K562 (cell line): ENCODE results near the gene PSMD2. TPM values are rescaled to one million over a fixed set of nuclear protein-coding genes. Genes with fewer than 3 reads are reported as not detected.

Experiments
- ATAC-seq: fragments of 200-7000 bp; cut with Tn5 transposase; 3 replicates; pipeline ENCODE4 v1.9.1; 2020; ENCODE audit warnings: moderate library complexity
- BruUV-seq: library from RNA; stranded (reverse); fragments of 400-500 nt; replicated peaks from 2 replicates; lab custom pipeline; 2021; lab: Mats Ljungman, UMichigan
- CTCF ChIA-PET: fragments of 300-600 bp; formaldehyde crosslinking; extraction: SDS; loops from one replicate; lab custom pipeline; 2021; ENCODE audit warnings: low intra/inter-chr PET ratio; lab: Yijun Ruan, JAX
- POLR2A ChIA-PET: fragments of 300-600, 350-650 bp; sonication (Branson Sonifier 250); formaldehyde crosslinking; extraction: SDS; loops from one replicate; lab custom pipeline; 2021; ENCODE audit warnings: antibody characterized with exemption, inconsistent platforms; lab: Yijun Ruan, JAX
- DNase-seq, 4 experiments: peaks; one replicate each; pipeline versions ENCODE4 v3.0.0 to v3.0.0-alpha.2; 2011 to 2018; ENCODE audit warnings: low spot score in 3 of 4, mixed read lengths in 3 of 4; ENCODE audit errors: extremely low read depth in 1 of 4
- FAIRE-seq: peaks from 2 replicates; lab custom pipeline; 2011; peaks lifted over from hg19 to GRCh38; lab: Jason Lieb, UNC
- H2AFZ ChIP-seq: 2 replicates; pipeline ENCODE4 v1.6.0; 2011; ENCODE audit warnings: low read depth, low read length, control low read depth, inconsistent platforms
- H3K27ac ChIP-seq: fragments of 200-600 bp; 3 replicates; pipeline ENCODE4 v1.8.0; 2011; ENCODE audit warnings: low read depth, mild to moderate bottlenecking, control low read depth, inconsistent platforms, low read length, moderate library complexity, mixed read lengths; ENCODE audit errors: extremely low read depth
- H3K27me3 ChIP-seq, 2 experiments: fragments of 300-600 bp in 1 of 2; 2 replicates in 1 of 2; 3 replicates in 1 of 2; pipeline versions ENCODE4 v1.6.0 to v1.8.0; 2011; ENCODE audit warnings: inconsistent platforms in 2 of 2, low read length in 2 of 2, mild to moderate bottlenecking in 1 of 2, mixed read lengths in 1 of 2, moderate library complexity in 1 of 2; ENCODE audit not compliant: control insufficient read depth in 2 of 2, insufficient read depth in 2 of 2
- H3K36me3 ChIP-seq: fragments of 300-600 bp; 3 replicates; pipeline ENCODE4 v1.8.0; 2011; ENCODE audit warnings: mild to moderate bottlenecking, low read length, inconsistent platforms; ENCODE audit not compliant: control insufficient read depth, insufficient read depth
- H3K4me1 ChIP-seq, 2 experiments: fragments of 200-600 bp in 1 of 2; replicated peaks in 1 of 2; 2 replicates in 1 of 2; 3 replicates in 1 of 2; pipeline versions ENCODE4 v1.5.1 to v1.8.0; 2011; ENCODE audit warnings: inconsistent platforms in 2 of 2, low read length in 2 of 2, mild to moderate bottlenecking in 1 of 2, mixed read lengths in 1 of 2, moderate library complexity in 1 of 2; ENCODE audit not compliant: control insufficient read depth in 2 of 2, insufficient read depth in 2 of 2
- H3K4me2 ChIP-seq: 2 replicates; pipeline ENCODE4 v1.6.1; 2011; ENCODE audit warnings: low read length, control low read depth, inconsistent platforms, mixed read lengths; ENCODE audit not compliant: insufficient read depth
- H3K4me3 ChIP-seq: fragments of 200-600 bp; sonication (generic), shearing (Covaris generic); 2 replicates; pipeline ENCODE4 v1.5.1; 2016; ENCODE audit warnings: control low read depth, inconsistent platforms
- H3K79me2 ChIP-seq: fragments of 200-600 bp; 3 replicates; pipeline ENCODE4 v1.8.0; 2011; ENCODE audit warnings: low read length, inconsistent platforms; ENCODE audit not compliant: control insufficient read depth, insufficient read depth
- H3K9ac ChIP-seq, 2 experiments: 2 replicates each; pipeline versions ENCODE4 v1.6.0 to v1.6.1; 2011; ENCODE audit warnings: low read depth in 2 of 2, low read length in 2 of 2, control low read depth in 1 of 2, inconsistent platforms in 1 of 2, mild to moderate bottlenecking in 1 of 2, mixed read lengths in 1 of 2; ENCODE audit not compliant: insufficient read depth in 1 of 2
- H3K9me1 ChIP-seq: one replicate; pipeline ENCODE4 v1.6.0; 2011; ENCODE audit warnings: inconsistent platforms, mild to moderate bottlenecking, low read length, moderate library complexity; ENCODE audit not compliant: control insufficient read depth, insufficient read depth
- H3K9me3 ChIP-seq: replicated peaks from 2 replicates; pipeline ENCODE4 v1.5.1; 2011; ENCODE audit warnings: low read depth, low read length, inconsistent platforms; ENCODE audit not compliant: control insufficient read depth, insufficient read depth
- H4K20me1 ChIP-seq: replicated peaks from 2 replicates; pipeline ENCODE4 v1.6.1; 2011; ENCODE audit warnings: low read length, inconsistent platforms, mixed read lengths; ENCODE audit not compliant: control insufficient read depth, insufficient read depth
- CBX2 ChIP-seq: fragments of 200-600 bp; sonication (generic); IDR thresholded peaks from one replicate; pipeline ENCODE4 v1.6.1; 2012; ENCODE audit warnings: mild to moderate bottlenecking, low read length, inconsistent platforms; ENCODE audit not compliant: insufficient read depth, poor library complexity, severe bottlenecking
- DMBX1 ChIP-seq: fragments of 250-450 bp; sonication (Bioruptor Pico); IDR thresholded peaks from 2 replicates; pipeline ENCODE4 v1.8.0; 2022; ENCODE audit warnings: inconsistent platforms, mild to moderate bottlenecking, moderate library complexity, borderline replicate concordance
- E2F6 ChIP-seq, 2 experiments: IDR thresholded peaks; 2 replicates each; pipeline ENCODE4 v1.6.1; 2011; ENCODE audit warnings: borderline replicate concordance in 1 of 2, control low read depth in 1 of 2, low read depth in 1 of 2, low read length in 1 of 2, mild to moderate bottlenecking in 1 of 2, mixed read lengths in 1 of 2, moderate library complexity in 1 of 2; ENCODE audit not compliant: insufficient read depth in 1 of 2, insufficient read length in 1 of 2, poor library complexity in 1 of 2, severe bottlenecking in 1 of 2; ENCODE audit errors: extremely low read depth in 1 of 2
- HLTF ChIP-seq: fragments of 450-650 bp; IDR thresholded peaks from 2 replicates; pipeline ENCODE4 v1.6.1; 2016
- HMGN3 ChIP-seq: IDR thresholded peaks from 2 replicates; pipeline ENCODE4 v1.6.1; 2011; ENCODE audit warnings: borderline replicate concordance, low read depth, mild to moderate bottlenecking, mixed read lengths, low read length; ENCODE audit not compliant: insufficient read length; ENCODE audit errors: extremely low read depth
- MAFG ChIP-seq: fragments of 450-650 bp; conservative IDR thresholded peaks from 2 replicates; pipeline ENCODE4 v1.6.1; 2016; ENCODE audit warnings: missing genetic modification characterization, missing compliant biosample characterization
- PCBP1 ChIP-seq: fragments of 200-400 bp; formaldehyde crosslinking; IDR thresholded peaks from 2 replicates; pipeline ENCODE4 v1.6.1; 2018; ENCODE audit warnings: mild to moderate bottlenecking, low read depth, low read length; ENCODE audit not compliant: poor library complexity, severe bottlenecking
- RBM17 ChIP-seq: fragments of 200-400 bp; formaldehyde crosslinking; IDR thresholded peaks from 2 replicates; pipeline ENCODE4 v1.6.1; 2017; ENCODE audit warnings: low read depth, mild to moderate bottlenecking, low read length, borderline replicate concordance
- TFAP4 ChIP-seq: sonication (generic); formaldehyde crosslinking; IDR thresholded peaks from 2 replicates; pipeline ENCODE4 v1.8.0; 2022; ENCODE audit warnings: missing genetic modification reagents, mild to moderate bottlenecking, moderate library complexity, borderline replicate concordance
- ZNF398 ChIP-seq: fragments of 250-450 bp; sonication (Bioruptor Pico); IDR thresholded peaks from 2 replicates; pipeline ENCODE4 v1.8.0; 2021; ENCODE audit warnings: moderate library complexity, mild to moderate bottlenecking, inconsistent platforms
- ZNF639 ChIP-seq, 2 experiments: fragments of 200-800 bp in 1 of 2; sonication (Bioruptor generic) in 1 of 2; sonication (generic) in 1 of 2; formaldehyde crosslinking in 1 of 2; IDR thresholded peaks in 1 of 2; conservative IDR thresholded peaks in 1 of 2; 2 replicates each; pipeline versions ENCODE4 v1.5.0 to v1.6.1; 2016 to 2020; ENCODE audit warnings: missing compliant biosample characterization in 1 of 2, missing genetic modification characterization in 1 of 2, missing genetic modification reagents in 1 of 2
- ZNF76 ChIP-seq: fragments of 250-450 bp; sonication (Bioruptor Pico); IDR thresholded peaks from 2 replicates; pipeline ENCODE4 v1.4.0; 2020; ENCODE audit warnings: mild to moderate bottlenecking, moderate library complexity, borderline replicate concordance
- WGBS: fragments of 100-300 bp; shearing (Covaris generic); methylation state at CpG from one replicate; pipeline ENCODE4 v1.1.6; 2016; ENCODE audit warnings: low coverage, mixed read lengths; ENCODE audit not compliant: insufficient coverage; ENCODE audit errors: missing lambda C conversion rate; 5-methylcytosine and 5-hydroxymethylcytosine counted together
- in situ Hi-C: fragments of 300-500 bp; cut with MboI; formaldehyde crosslinking; loops from 4 replicates; pipeline ENCODE4 v1.15.0; 2018; ENCODE audit warnings: inconsistent platforms, mixed read lengths
- intact Hi-C: fragments of 100-400 bp; cut with micrococcal nuclease; formaldehyde crosslinking; loops from 2 replicates; pipeline ENCODE4 v1.14.2; 2022
- polyA plus RNA-seq, 8 experiments: library from polyadenylated mRNA; depleted of rRNA in 4 of 8; stranded (reverse) in 5 of 8; unstranded in 3 of 8; fragments of >200 nt; fragmentation: Nextera tagmentation in 2 of 8; fragmentation: Illumina TruSeq in 1 of 8; extraction: Ambion mirVana in 2 of 8; extraction: Trizol in 1 of 8; gene quantifications; 2 replicates each; pipeline versions ENCODE4 v1.2.1 to v1.2.3, GENCODE V29; 2011 to 2014; ENCODE audit warnings: inconsistent platforms in 1 of 8, missing spikeins in 1 of 8
- total RNA-seq, 7 experiments: library from RNA; depleted of rRNA in 6 of 7; stranded (reverse); fragments of >200 nt in 6 of 7; fragmentation: Illumina TruSeq in 2 of 7; extraction: Trizol in 2 of 7; gene quantifications; 2 replicates each; pipeline versions ENCODE4 v1.2.1 to v1.2.3, GENCODE V29; 2011 to 2021; ENCODE audit warnings: low replicate concordance in 1 of 7

PSMD2 gene
- total and polyA plus RNA-seq, 9 of the 15 experiments (the other 6 are each of a cell fraction or from before 2014, with no cell fraction given): 152 to 484 (median 295) TPM

- Histone ChIP-seq H3K27me3 (peaks cover 10 to 31% of the 10 kb centered on the region in 2 experiments; a peak in 4 of 5 replicates), H3K4me3 (peak overlapping the region; percentile 42; the same call in 1 of the 2 replicates), H2AFZ (no peak overlapping the region), H3K79me2 (no peaks in the 10 kb centered on the region; the same call in 2 of the 3 replicates), H4K20me1 (peaks cover 30% of the 10 kb centered on the region), H3K9ac (peak overlapping the region in 1 of 2 experiments; percentile 58; a peak in 1 of 4 replicates), H3K36me3 (no peaks in the 10 kb centered on the region), H3K27ac (no peak overlapping the region), H3K4me2 (peak overlapping the region; percentile 54), H3K9me1 (no peaks in the 10 kb centered on the region), H3K9me3 (no peaks in the 10 kb centered on the region), H3K4me1 (peaks cover 14 to 36% of the 10 kb centered on the region in 2 experiments; a peak in 4 of 5 replicates)
- in situ Hi-C loops (no loop called here), intact Hi-C loops (no loop called here)
- peak; percentile 73 for ATAC-seq
- CTCF ChIA-PET: interaction anchor here (0.6 kb wide), 1 partner anchor 10 kb away, joined by 3 read pairs; no protein-coding TSS in a partner anchor
- DNase-seq: peak; percentile 64 to 85 (median 80)
- no TSS peak for BruUV-seq
- POLR2A ChIA-PET: interaction anchor here (0.6 to 1.9 kb wide), 3 partner anchors 10 to 34 kb away, joined by 3 to 4 read pairs (median 4); no protein-coding TSS in a partner anchor
- WGBS: under 1% methylated on average over 56 of the region's 91 CpGs
- FAIRE-seq: no peak
- TF ChIP-seq HMGN3 (no peak), ZNF398 (CRISPR knock-in tag) (no peak), E2F6 (IDR thresholded peaks at IDR 0.05; ENCODE audit: borderline replicate concordance in 1 of 2, extremely low read depth in 1 of 2, insufficient read depth in 1 of 2, insufficient read length in 1 of 2, low read depth in 1 of 2, low read length in 1 of 2, poor library complexity in 1 of 2, severe bottlenecking in 1 of 2) (peak in 1 of 2 experiments; percentile 10), ZNF639 (CRISPR knock-in tag; conservative IDR thresholded peaks at IDR 0.05 in 1 of 2, IDR thresholded peaks at IDR 0.05 in 1 of 2) (peak in 1 of 2 experiments; percentile 37; a peak in 1 of 4 replicates), HLTF (no peak), PCBP1 (peak; percentile 28), DMBX1 (CRISPR knock-in tag) (no peak), MAFG (tag) (no peak), CBX2 (no peak), ZNF76 (CRISPR knock-in tag) (no peak), RBM17 (no peak), TFAP4 (CRISPR knock-in tag) (0 out of 2 replicates have a peak, but pooled peaks have one; percentile 22)
Measured at GRCh38 chr3:184259878-184260723, 38.9 kb upstream of the PSMD2 start.
